B cell (primary cell): ENCODE results near the gene BLOC1S5. TPM values are rescaled to one million over a fixed set of nuclear protein-coding genes. Genes with fewer than 3 reads are reported as not detected.

Experiments
- ATAC-seq: fragments of 200-7000 bp; cut with Tn5 transposase; one replicate; pipeline ENCODE4 v1.10.0; 2021; ENCODE audit warnings: low read depth, mild to moderate bottlenecking, moderate number of reproducible peaks, moderate library complexity
- CTCF ChIA-PET: fragments of 350-600 bp; sonication (Branson Sonifier 250); formaldehyde crosslinking; loops from one replicate; lab custom pipeline; 2021; ENCODE audit warnings: antibody characterized with exemption, inconsistent platforms; lab: Charles Lee
- POLR2A ChIA-PET: fragments of 350-600 bp; sonication (Branson Sonifier 250); formaldehyde crosslinking; loops from one replicate; lab custom pipeline; 2021; ENCODE audit warnings: antibody characterized with exemption; lab: Charles Lee
- DNase-seq: peaks from one replicate; pipeline ENCODE4 v3.0.0; 2013
- H2AFZ ChIP-seq: 2 replicates; pipeline ENCODE4 v1.6.1; 2012; ENCODE audit warnings: mild to moderate bottlenecking, low read depth, low read length; ENCODE audit not compliant: insufficient read depth, poor library complexity, severe bottlenecking
- H3K27ac ChIP-seq, 2 donors: 1 replicate in 1 of 2; 2 replicates in 1 of 2; pipeline ENCODE4 v1.5.1; 2012 to 2013; ENCODE audit warnings: low read length in 2 of 2, mild to moderate bottlenecking in 2 of 2, moderate library complexity in 1 of 2
- H3K27me3 ChIP-seq, 4 experiments: fragments of 200-600 bp in 1 of 4; sonication (generic) in 1 of 4; replicated peaks in 1 of 4; 1 replicate in 2 of 4; 2 replicates in 2 of 4; pipeline versions ENCODE4 v1.6.1 to v1.7.0; 2013 to 2016; ENCODE audit warnings: low read length in 3 of 4, mild to moderate bottlenecking in 2 of 4, mixed read lengths in 1 of 4, moderate library complexity in 1 of 4; ENCODE audit not compliant: insufficient read depth in 4 of 4, control insufficient read depth in 3 of 4; ENCODE audit errors: control extremely low read depth in 1 of 4
- H3K36me3 ChIP-seq, 2 experiments: replicated peaks in 1 of 2; 1 replicate in 1 of 2; 2 replicates in 1 of 2; pipeline versions ENCODE4 v1.6.1 to v1.7.1; 2013; ENCODE audit warnings: low read length in 1 of 2; ENCODE audit not compliant: insufficient read depth in 2 of 2, control insufficient read depth in 1 of 2; ENCODE audit errors: control extremely low read depth in 1 of 2, extremely low read depth in 1 of 2
- H3K4me1 ChIP-seq, 2 donors: fragments of 200-600 bp in 1 of 2; sonication (generic) in 1 of 2; 1 replicate in 1 of 2; 2 replicates in 1 of 2; pipeline versions ENCODE4 v1.5.1 to v1.6.1; 2013 to 2017; ENCODE audit warnings: low read length in 2 of 2; ENCODE audit not compliant: control insufficient read depth in 2 of 2, insufficient read depth in 2 of 2
- H3K4me2 ChIP-seq: replicated peaks from 2 replicates; pipeline ENCODE3; 2012; ENCODE audit warnings: mild to moderate bottlenecking, low read depth, low read length; ENCODE audit not compliant: poor library complexity, severe bottlenecking
- H3K4me3 ChIP-seq, 5 experiments: fragments of 200-600 bp in 1 of 5; sonication (generic) in 1 of 5; 1 replicate in 3 of 5; 2 replicates in 2 of 5; pipeline versions ENCODE4 v1.5.1 to v1.7.0; 2011 to 2016; ENCODE audit warnings: low read length in 4 of 5, mild to moderate bottlenecking in 4 of 5, low read depth in 2 of 5, control low read depth in 1 of 5, moderate library complexity in 1 of 5; ENCODE audit not compliant: insufficient read depth in 1 of 5; ENCODE audit errors: control extremely low read depth in 1 of 5, extremely low read depth in 1 of 5
- H3K79me2 ChIP-seq: fragments of 200-600 bp; sonication (generic); one replicate; pipeline ENCODE4 v1.6.0; 2016; ENCODE audit warnings: low read length; ENCODE audit not compliant: control insufficient read depth, insufficient read depth
- H3K9ac ChIP-seq: fragments of 200-600 bp; sonication (generic); 2 replicates; pipeline ENCODE4 v1.6.1; 2017; ENCODE audit warnings: mild to moderate bottlenecking, low read length, moderate library complexity
- H3K9me3 ChIP-seq, 3 donors: one replicate each; pipeline versions ENCODE4 v1.6.1 to v1.7.1; 2013; ENCODE audit warnings: low read length in 2 of 3; ENCODE audit not compliant: control insufficient read depth in 2 of 3, insufficient read depth in 1 of 3; ENCODE audit errors: control extremely low read depth in 1 of 3
- H4K20me1 ChIP-seq: 2 replicates; pipeline ENCODE4 v1.6.0; 2012; ENCODE audit warnings: mild to moderate bottlenecking, low read length; ENCODE audit not compliant: insufficient read depth, control insufficient read depth, poor library complexity, severe bottlenecking
- H3K27ac Mint-ChIP-seq: one replicate; pipeline ENCODE4 v1.8.0; 2021; ENCODE audit warnings: mixed read lengths
- H3K27me3 Mint-ChIP-seq: one replicate; pipeline ENCODE4 v1.8.0; 2021; ENCODE audit warnings: mixed read lengths
- H3K4me1 Mint-ChIP-seq: one replicate; pipeline ENCODE4 v1.8.0; 2021; ENCODE audit warnings: mixed read lengths
- H3K4me3 Mint-ChIP-seq: one replicate; pipeline ENCODE4 v1.8.0; 2021; ENCODE audit warnings: mixed read lengths
- H3K9me3 Mint-ChIP-seq: one replicate; pipeline ENCODE4 v1.8.0; 2022; ENCODE audit warnings: mixed read lengths; ENCODE audit not compliant: insufficient read depth
- EZH2 ChIP-seq: IDR thresholded peaks from 2 replicates; pipeline ENCODE4 v1.6.1; 2012; ENCODE audit warnings: borderline replicate concordance, low read depth, mild to moderate bottlenecking, moderate library complexity, low read length; ENCODE audit not compliant: insufficient read depth, poor library complexity, severe bottlenecking
- WGBS: methylation state at CpG from one replicate; pipeline ENCODE4 v1.1.5; 2013; ENCODE audit warnings: missing lambda C conversion rate; ENCODE audit not compliant: insufficient coverage; 5-methylcytosine and 5-hydroxymethylcytosine counted together
- intact Hi-C: fragments of 100-400 bp; cut with micrococcal nuclease; formaldehyde crosslinking; loops from one replicate; pipeline ENCODE4 v1.10.0; 2022
- polyA plus RNA-seq: library from polyadenylated mRNA; depleted of rRNA; stranded (reverse); fragments of >200 nt; gene quantifications from 2 replicates; pipeline ENCODE4 v1.2.3, GENCODE V29; 2012
- total RNA-seq, 2 donors: library from RNA; stranded (reverse); fragments of 120-200 nt in 1 of 2; gene quantifications; 1 replicate in 1 of 2; 2 replicates in 1 of 2; pipeline versions ENCODE4 v1.2.3 to v1.2.4, GENCODE V29; 2013 to 2022
- TF ChIP-seq, protein P1 (sequence below): fragments of 200-600 bp; IDR thresholded peaks from one replicate; pipeline ENCODE4 v1.8.0; 2022; ENCODE audit warnings: antibody characterized with exemption, mild to moderate bottlenecking

The BLOC1S5 gene
- total and polyA plus RNA-seq, 2 donors (not counting 1 experiment from before 2014, with no cell fraction given) = 5.2 to 18.8 TPM

DNA sequence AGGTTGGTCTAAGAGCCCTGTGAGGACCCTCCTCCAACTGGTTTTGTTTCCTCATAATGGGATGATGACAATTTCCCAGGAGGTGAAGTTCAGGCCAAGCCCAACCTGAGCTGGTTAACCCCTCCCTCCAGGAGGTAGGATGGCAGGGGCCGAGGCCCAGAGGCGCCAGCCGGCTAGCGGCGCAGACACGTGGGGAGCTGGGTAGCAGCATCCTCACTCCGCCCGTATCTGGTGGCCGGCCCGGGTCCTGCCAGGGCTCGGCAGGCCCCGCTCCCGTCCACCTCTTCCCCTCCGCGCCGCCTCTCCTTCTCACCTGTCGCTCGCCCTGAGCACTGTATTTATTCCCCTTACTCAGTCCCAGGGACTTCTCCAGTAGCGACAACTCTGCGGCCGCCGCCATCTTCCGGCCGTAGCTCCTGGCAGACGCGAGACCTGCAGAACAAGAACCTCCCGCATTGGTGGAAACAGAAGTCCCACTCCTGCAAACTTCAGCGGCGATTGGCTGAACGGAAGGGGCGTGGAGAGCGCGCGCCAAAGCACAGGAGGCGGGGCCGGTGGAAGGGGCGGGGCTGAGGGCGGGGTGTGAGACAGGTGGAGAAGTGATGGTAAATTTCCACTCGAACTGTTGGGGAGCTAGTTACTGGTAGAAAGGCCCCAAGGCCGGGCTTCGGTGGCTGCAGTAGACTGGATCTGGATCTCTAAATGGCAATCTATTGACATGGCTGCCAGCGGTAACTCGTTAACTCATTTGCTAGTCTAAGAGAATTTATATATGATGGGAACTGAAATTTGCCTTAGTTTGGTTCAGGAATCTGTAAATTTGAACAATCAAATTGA is 38.2 kb upstream of the BLOC1S5 start, which contains the start of gene EEF1E1:
Gene EEF1E1, minus strand, starts transcription at position 427 of the 837 bp plus-strand sequence. Its CDS starts 27 bp downstream, at position 400.
- 1% methylated on average over 43 of the region's 43 CpGs for WGBS
- Histone ChIP-seq H3K4me3 (peak within 1 kb of the TSS; percentile 61 to 89 (median 86)), H3K4me2 (peak within 1 kb of the TSS; percentile 81), H3K9ac (peak within 1 kb of the TSS; percentile 83), H3K27me3 (peaks cover 0 to 6% (median 2%) of the 10 kb centered on the region in 4 experiments), H4K20me1 (no peaks in the 10 kb centered on the region), H3K4me1 (peaks cover 12% of the 10 kb centered on the region in 2 donors), H3K27ac (peak within 1 kb of the TSS; percentile 50 to 76), H3K79me2 (peaks cover 36% of the 10 kb centered on the region), H3K9me3 (no peaks in the 10 kb centered on the region), H3K36me3 (peaks cover 0 to under 1% of the 10 kb centered on the region in 2 experiments), H2AFZ (peak within 1 kb of the TSS; percentile 94)
- DNase-seq (peak; percentile 95), ATAC-seq (peak; percentile 98)
- Mint-ChIP-seq H3K4me3 (peak within 1 kb of the TSS; percentile 96), H3K4me1 (peaks cover 21% of the 10 kb centered on the region), H3K27ac (peak within 1 kb of the TSS; percentile 97), H3K27me3 (peaks cover 22% of the 10 kb centered on the region), H3K9me3 (no peaks in the 10 kb centered on the region)
- no peak for TF ChIP-seq EZH2
- TF ChIP-seq, protein P1, sequence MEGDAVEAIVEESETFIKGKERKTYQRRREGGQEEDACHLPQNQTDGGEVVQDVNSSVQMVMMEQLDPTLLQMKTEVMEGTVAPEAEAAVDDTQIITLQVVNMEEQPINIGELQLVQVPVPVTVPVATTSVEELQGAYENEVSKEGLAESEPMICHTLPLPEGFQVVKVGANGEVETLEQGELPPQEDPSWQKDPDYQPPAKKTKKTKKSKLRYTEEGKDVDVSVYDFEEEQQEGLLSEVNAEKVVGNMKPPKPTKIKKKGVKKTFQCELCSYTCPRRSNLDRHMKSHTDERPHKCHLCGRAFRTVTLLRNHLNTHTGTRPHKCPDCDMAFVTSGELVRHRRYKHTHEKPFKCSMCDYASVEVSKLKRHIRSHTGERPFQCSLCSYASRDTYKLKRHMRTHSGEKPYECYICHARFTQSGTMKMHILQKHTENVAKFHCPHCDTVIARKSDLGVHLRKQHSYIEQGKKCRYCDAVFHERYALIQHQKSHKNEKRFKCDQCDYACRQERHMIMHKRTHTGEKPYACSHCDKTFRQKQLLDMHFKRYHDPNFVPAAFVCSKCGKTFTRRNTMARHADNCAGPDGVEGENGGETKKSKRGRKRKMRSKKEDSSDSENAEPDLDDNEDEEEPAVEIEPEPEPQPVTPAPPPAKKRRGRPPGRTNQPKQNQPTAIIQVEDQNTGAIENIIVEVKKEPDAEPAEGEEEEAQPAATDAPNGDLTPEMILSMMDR = no peak
- intact Hi-C loops = loop anchor here (1.0 to 10.0 kb wide), 5 partner anchors 38 to 790 kb away; partner anchors contain the start of genes BLOC1S5, CAGE1, RIOK1 and SLC35B3
- POLR2A ChIA-PET = interaction anchor here (0.5 to 1.2 kb wide), 2 partner anchors 34 to 38 kb away, joined by 3 to 7 read pairs; partner anchors contain the start of gene BLOC1S5
- CTCF ChIA-PET = interaction anchor here (1.1 to 2.0 kb wide), 4 partner anchors 8 to 380 kb away, joined by 3 to 8 read pairs (median 4); partner anchors contain the start of gene BLOC1S5
